Stimulated activated CD4-positive, alpha-beta T cell treated with anti-CD3 and anti-CD28 coated beads, Interleukin-15, amount 100 ng/mL, for 48 hours (primary cell): ENCODE data around the gene RELCH.

ENCODE experiments used
- DNase-seq, 2 donors: peaks; one replicate each; pipeline ENCODE4 v3.0.0-alpha.2; 2020; ENCODE audit warnings: low read depth in 2 of 2

RELCH gene

DNA sequence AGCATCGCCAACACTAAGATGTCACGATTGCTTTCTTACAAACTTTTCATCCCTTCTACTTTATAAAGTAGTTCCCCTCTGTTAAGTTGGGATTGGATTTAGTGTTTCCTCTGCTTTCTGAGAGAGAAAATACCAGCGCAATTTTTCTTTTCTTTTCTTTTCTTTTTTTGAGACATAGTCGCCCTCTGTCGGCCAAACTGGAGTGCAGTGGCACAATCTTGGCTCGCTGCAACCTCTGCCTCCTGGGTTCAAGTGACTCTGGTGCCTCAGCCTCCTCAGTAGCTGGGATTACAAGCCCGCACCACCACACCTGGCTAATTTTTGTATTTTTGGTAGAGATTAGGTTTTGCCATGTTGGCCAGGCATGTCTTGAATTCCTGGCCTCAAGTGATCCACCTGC, 9.0 kb downstream of the RELCH start:
- DNase-seq: no peak

DNA sequence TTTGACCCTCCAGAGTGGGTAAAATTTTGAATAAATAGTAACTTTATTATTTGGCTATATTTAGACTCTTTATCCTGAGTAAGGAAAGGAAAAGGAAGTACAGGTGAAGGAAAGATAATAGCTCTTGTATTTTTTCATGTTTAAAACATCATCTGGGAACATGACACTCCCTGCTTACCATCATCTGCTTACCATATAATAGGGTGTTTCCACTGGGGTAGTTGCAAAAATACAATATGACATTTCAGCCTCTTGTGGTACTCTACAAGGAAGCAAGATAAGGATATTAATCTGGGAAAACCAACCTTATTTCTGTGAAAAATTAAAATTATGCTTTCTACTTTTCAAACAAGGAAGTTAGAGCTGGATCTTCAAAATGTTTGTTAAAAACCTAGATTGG, 9.9 kb downstream of the RELCH start:
- no peak for DNase-seq

DNA sequence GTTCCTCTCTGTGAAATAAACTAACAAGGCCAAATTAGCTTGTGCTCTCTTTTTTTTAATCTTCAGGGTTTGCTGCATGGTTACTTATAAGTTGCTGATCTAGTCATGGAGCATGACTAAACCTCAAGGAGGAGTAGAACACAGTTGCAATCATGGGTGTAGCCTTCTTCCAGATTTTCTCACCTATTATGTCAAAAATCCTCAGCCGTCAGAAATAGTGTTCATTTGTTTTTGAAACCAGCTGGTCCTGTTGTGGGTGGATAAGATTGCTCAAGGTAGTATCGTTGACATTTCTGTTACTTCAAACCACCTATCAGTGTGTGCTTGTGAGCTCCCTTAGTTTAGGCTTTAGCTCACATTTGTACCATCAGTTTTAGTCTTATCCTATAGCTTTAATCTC, 11.2 kb downstream of the RELCH start:
- DNase-seq: no peak

DNA sequence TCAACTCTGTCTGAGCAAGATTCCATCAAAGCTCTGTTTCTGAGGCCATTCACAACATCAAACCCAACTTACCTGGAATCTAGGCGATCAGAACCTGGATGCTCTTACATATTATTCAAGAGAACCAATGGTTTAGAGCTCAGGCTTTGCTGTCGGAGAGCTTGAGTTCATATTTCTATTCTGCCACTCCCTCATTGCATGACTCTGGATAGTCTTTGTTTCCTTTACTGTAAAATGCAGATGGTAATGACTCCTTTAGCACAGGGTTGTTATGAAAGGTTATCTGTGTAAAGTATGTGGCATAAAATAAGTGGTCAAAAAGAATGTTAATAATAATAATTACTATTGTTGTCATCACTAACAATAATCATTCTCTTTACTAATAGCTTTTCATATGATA, 12.6 kb downstream of the RELCH start:
- DNase-seq: no peak

DNA sequence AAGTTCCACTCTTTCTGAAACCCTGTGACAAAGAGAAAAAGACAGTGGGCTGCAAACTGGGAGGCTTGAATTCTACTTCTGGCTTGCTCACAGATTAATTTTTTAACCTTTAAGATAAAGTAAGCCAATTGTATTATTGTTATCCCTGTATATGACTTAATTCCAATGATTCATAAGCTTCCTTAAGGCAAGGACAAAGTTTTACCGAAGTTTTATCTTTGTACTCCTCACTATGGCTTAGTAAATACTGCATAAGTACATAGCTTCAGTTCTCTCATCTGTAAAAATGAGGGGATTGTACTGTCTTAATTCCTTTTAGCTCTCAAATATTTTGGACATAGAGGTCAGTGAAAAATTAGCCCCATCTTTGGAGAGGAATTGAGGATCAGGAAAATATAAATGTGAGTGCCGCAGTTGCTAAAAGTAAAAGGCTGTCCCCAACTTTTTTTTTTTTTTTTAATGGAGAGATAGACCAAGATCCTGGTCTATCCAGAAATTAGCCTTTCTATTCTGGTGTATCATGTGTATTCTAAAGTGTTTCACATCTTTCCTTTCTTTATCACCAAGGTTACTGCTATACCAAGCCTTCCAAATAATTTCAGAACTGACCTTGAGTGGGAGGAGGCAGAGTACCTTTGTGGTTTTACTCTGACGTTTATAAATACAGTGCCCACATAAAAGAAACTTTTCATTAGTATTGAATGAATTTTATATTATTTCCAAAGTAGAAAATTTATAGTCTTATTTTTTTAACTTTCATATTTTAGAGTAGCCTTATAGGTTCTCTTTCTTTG, 13.3 kb downstream of the RELCH start:
- no peak for DNase-seq

DNA sequence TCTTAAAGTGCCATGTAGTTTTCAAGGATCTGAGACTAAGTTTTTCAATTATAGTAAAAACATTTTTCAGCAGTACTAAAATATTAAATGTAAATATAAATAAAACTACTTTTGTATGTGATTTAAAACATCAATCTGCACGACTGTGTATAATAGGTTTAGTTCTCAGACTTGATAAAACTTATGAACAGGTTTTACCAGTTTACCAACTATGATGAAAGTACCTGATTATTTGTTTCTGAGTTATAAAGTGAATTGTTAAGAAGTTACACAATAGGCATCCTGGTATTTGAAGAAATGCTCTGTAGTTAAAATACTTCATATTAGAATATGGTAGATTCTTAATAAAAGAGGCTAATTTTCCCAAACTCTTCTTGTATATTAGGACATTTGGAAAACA, 14.8 kb downstream of the RELCH start:
- no peak for DNase-seq

DNA sequence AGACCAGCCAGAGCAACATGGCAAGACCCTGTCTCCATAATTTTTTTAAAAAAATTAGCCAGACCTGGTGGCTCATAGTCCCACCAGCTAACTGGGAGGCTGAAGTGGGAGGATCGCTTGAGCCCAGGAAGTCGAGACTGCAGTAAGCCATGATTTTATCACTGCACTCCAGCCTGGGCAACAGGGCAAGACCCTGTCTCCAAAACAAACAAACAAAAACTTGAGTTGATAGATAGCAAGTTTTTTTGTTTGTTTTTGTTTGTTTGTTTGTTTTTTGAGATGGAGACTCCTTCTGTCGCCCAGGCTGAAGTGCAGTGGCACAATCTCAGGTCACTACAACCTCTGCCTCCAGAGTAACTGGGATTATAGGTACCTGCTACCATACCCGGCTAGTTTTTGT, 18.8 kb downstream of the RELCH start:
- no peak for DNase-seq

DNA sequence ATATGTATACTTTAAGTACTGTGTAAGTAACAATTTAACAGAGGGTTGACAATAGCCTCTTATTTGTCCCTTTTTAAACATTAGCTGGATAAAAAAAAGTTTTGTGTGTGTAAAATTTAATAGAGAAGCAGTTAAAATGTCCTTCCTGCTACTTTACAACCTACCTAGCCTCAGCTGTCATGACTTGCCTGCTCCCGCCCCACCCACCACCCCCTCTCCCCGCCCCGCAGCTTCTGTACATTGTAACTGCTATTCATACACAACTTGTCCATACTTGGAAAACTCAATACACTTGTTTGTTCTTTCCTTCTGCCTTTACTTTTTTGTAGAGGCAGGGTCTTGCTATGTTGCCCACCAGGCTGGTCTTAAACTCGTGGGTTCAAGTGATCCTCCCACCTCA, 19.5 kb downstream of the RELCH start:
- DNase-seq: no peak

DNA sequence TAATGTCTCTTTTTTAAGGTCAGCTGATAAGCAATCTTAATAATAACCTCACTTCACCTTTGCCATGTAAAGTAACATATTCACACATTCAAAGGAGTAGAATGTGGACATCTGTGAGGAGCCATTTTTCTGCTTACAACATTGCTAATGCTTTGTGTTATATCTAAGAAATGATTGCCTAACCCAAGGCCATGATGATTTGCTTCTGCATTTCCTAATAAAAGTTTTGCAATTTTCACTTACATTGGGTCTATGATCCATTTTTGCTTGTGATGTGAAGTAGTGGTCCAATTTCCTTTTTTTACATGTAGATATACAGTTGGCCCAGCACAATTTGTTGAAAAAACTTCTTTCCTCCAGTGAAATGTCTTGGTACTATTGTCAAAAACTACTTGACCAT, 22.0 kb downstream of the RELCH start:
- DNase-seq: no peak

DNA sequence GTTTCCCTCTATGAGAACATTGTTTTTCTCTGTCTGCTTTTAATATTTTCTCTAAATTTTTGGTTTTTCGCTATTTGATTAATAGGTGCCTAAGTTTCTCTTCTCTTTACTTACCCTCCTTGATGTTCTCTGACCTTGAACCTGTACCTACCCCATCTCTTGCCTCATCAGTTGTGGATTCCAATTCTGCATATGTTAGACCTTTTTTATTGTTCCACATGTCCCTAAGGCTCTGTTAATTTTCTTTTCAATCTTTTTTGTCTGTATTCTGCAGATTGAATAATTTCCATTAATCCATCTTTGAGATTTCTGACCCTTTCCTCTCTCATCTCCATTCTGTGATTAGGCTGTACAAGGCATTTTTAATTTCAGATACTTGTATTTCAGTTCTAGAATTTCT, 23.1 kb downstream of the RELCH start:
- no peak for DNase-seq

DNA sequence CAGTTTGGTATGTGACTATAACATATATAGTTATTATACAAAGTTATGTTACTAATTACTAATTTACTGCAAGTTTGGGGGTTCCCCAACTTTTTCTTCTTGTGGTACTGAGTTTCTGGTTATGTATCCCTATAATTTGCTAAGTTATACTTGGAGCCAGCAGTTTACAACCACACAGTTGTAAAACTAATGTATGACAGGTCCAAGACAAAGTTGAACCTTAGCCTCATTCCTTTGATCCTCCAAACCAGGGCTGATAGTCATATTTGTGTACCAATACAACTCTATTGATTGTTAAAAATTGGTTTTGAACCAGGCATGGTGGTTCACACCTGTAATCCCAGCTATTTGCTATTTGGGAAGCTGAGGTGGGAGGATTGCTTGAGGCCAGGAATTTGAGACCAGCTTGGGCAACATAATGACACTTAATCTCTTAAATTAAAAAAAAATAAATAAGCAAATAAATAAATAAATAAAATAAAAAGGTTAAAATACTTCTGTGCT, 24.3 kb downstream of the RELCH start:
- DNase-seq: no peak

DNA sequence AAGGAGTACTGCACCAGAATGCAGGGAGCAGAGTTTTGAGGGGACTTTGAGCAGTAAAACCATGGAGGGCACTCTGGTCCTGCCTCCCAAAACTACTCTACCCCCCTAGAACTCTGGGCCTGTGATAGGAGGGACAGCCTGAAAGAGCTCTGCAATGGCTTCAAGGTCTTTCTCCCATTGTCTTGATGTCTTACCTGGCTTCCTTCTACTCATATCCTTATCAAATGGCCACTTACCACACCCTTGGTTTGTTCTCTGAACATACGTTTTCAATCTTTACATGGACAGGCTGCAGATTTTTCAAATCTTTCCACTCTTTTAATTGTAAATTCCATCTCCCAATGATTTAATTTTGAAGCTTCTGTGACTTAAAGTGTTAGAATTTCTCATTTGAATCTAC, 27.7 kb downstream of the RELCH start:
- DNase-seq: no peak

DNA sequence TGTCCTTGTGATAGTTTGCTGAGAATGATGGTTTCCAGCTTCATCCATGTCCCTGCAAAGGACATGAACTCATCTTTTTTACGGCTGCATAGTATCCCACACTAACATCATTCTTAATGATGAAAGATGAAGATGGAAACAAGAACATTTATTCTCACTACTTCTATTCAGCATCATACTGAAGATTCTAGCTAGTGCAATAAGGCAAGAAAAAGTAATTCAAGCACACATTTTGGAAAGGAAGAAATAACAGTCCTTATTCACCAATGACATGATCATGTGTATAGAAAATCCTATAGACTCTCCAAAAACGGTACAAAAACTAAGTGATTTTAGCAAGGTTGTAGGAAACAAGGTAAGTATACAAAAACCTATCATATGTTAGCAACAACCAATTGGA, 37.2 kb downstream of the RELCH start:
- no peak for DNase-seq

DNA sequence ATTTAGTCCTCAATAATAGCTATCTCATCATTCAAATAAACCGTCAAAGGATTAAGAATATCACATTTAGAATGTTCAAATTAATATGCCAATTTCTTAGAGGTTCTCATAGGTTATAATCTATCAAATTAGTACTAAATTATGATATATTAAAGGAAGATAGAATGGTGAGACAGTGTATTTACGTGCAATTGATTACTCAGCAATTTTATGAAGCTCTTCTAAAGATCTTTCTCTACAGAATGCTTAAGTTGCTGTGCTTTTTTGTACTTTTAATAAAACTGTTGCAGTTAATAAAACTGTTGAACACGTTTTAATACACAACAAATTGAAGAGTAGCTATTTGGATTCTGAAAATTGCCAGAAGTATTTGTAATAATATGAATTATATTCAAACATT, 39.0 kb downstream of the RELCH start:
- DNase-seq: no peak

DNA sequence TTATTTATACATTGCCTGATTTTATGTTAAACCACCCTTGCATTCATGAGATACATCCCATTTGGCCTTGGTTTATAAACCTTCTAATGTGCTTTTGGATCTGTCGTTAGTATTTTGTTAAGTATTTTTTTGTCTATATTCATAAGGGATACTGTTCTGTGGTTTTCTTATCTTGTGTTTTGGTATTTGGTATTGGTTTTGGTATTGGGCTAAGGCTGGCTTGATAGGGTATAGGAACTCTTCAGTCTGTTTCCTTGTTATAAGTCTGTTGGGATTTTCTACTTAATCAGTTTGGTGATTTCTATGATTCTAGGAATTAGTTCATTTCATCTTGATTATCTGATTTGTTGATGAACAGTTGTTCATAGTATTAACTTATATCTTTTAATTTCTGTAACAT, 49.2 kb downstream of the RELCH start:
- no peak for DNase-seq

DNA sequence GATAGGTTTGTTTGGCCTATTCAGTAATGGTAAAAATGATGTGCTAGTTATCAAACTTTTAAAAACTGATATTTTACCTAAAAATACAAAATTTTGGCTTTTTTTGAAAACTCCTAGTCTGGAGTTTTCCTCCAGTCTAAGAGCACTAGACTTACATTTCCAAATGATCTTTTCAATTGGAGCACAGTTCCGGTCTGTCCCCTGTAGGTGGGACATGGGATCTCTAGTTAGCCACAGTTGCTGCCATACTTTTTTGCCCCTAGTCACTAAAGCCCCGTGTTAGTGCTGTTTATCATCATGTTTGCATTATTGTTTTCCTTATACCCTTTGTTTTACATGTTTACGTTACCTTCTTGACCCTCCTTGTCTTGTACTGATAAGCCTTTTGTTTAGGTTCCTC, 52.4 kb downstream of the RELCH start:
- DNase-seq: no peak

DNA sequence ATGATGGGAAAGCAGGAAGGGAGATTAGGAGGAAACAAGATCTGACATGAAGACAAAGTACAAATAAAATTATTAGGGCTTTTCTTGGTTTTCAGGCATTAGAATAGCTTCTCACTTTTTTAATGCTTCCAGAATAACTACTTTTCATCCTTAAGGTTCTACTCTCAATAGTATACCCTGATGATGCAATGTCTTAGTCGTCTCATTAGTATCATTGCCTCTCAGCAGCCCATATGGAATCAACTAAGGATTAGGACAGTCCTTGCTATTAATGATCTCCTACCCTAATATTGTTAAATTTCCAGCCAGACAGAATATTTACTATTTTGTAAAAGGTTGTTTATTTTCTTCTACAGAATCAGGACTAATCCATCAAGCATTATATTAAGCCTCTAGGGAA, 55.9 kb downstream of the RELCH start:
- DNase-seq: no peak

DNA sequence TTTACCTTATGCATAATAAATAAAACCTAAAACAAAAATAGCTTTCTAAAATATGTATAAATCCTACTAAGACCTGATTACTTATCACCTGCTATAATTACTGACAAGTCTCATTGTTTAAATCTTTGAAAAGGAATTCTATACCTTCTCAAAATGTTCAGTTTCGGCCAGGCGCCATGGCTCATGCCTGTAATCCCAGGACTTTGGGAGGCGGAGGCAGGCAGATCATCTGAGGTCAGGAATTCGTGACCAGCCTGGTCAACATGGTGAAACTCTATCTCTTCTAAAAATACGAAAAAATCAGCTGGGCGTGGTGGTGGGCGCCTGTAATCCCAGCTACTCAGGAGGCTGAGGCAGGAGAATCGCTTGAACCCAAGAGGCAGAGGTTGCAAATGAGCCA, 58.1 kb downstream of the RELCH start:
- no peak for DNase-seq

DNA sequence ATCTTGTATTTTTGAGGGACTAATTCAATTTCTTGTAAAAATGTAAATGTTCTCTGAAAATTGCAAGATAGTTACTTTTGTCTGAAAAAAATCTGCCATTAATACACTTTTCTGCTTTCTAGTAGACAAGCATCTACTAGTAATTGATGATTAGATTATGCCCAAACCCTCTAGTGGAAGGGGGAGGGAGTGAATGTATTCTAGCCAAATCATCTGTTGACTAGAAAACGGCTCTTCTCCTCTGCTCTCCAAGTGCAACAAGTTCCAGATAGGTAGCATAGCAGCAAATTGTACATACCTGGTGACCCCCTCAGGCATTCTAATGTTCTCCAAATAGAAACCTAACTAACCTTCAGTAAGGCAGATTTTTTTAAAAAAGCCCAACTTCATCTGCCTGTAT, 58.6 kb downstream of the RELCH start:
- no peak for DNase-seq

DNA sequence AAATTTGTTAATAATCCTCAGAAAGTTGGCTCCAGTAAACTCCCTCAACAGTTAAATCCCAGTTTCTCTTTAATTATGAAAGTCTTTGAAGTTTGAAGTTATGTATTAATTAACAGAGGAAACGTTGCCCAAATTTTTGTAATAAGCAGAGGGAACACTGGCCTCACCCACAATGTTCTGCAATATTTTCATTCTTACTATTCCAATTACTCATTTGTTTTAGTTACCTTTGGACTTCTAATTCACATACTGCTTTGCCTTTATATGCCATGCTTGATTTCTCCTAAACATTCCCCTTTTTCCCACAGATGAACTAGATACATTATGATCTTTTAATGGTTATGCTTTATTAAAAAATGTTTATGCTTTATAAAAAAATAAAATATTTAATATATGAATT, 61.3 kb downstream of the RELCH start:
- no peak for DNase-seq

DNA sequence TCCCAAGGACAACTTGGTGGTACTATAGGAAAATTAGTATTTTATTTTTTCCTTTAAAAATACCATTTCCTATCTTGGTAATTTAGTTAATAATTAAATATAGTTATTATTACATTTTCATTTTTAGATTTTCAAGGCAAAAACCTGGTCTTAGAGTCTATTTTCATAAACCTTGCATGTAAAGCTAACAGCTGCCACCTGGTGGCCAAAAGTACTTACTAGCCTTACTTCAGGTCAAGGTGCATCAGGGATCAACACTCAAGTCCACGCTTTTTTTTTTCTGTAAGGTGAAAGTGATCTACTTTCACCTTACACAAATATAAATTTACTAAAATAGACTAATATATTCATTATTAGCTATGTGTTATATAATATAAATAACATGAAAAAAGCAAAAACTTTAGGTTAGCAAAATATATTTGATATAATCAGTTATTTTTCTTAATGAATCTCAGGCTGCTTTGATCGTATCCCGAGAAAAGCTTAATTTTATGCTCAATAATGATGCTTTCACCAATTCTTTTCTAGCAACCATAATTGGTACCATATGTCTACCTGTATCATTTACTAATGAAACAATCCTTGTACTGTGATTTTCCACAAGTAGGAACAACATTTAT, 62.5 kb downstream of the RELCH start:
- peak; percentile 54 to 72 for DNase-seq

DNA sequence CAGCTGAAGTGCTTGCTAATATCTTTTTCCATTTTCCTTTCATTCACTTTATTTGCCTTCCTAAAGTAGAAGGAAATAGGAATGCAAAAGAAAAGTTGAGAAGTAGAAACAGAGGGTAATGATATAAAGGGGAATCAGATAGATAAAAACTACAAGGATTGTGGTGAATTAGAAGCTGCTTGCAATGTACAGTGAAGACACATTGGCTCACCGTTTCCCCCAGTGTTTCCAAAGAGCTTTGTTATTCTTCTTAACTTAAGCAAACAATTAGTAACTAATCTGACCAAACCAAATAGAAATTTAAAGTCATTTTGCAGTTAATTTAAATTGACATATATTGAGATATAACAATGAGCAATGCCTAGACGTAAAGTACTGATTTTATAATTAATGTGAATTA, 63.4 kb downstream of the RELCH start:
- DNase-seq: no peak

DNA sequence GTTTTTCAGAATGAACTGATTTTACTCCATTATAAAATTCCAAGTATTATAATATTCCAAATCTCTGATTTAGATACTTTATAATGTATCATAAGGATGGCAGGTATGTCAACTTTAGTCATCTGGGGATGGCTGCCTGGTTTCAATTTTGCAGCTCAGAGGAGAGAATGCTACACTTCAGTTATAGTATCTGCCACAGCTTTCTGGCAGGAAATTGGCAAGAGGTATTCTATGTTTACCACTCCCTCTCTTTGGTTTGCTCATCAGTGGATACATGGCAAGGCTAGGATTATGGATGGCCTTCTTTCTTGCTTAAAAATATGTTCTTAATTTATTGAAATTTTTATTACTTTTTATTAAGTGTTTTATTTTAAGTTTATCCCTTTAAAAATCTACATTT, 71.0 kb downstream of the RELCH start:
- DNase-seq: no peak

DNA sequence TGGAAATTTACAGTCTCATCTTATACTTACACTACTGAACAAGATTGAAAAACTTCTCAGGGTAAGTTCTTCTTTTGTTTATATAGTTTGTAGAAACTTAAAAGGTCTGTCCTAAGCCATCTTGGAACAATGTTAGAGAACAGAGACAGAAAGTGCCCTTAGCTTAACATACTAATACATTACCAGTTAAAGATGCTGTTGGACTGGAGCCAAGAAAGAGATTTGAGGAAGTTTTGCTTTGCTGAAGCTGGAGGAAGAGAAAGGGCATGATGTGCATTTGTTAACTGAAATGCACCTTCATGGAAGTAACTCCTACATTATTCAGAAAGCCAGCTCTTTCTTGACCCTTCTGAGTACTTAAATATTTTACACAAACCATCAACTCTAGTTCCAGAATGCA, 71.6 kb downstream of the RELCH start:
- no peak for DNase-seq
